PFSK-1 (cell line): ENCODE measurements around the gene CTBP2.

Source experiments
- FOXP2 ChIP-seq: optimal IDR thresholded peaks from 2 replicates; pipeline ENCODE3; 2011; ENCODE audit warnings: borderline replicate concordance, control low read depth, inconsistent platforms; ENCODE audit not compliant: insufficient read depth; ENCODE audit errors: extremely low read length, extremely low read depth
- POLR2AphosphoS5 ChIP-seq: IDR thresholded peaks from 2 replicates; pipeline ENCODE4 v1.6.1; 2012; ENCODE audit warnings: low read depth, mild to moderate bottlenecking, control low read depth, low read length, moderate library complexity
- REST ChIP-seq, 2 experiments: IDR thresholded peaks; 2 replicates each; pipeline versions ENCODE4 v1.6.1 to v1.8.0; 2011 to 2012; ENCODE audit warnings: low read depth in 2 of 2, low read length in 2 of 2, control low read depth in 1 of 2, inconsistent platforms in 1 of 2, mild to moderate bottlenecking in 1 of 2, moderate library complexity in 1 of 2; ENCODE audit not compliant: insufficient read depth in 1 of 2
- SIN3A ChIP-seq: IDR thresholded peaks from 2 replicates; pipeline ENCODE4 v1.6.1; 2012; ENCODE audit warnings: mild to moderate bottlenecking, low read length, moderate library complexity, borderline replicate concordance; ENCODE audit not compliant: insufficient read depth
- TAF1 ChIP-seq: IDR thresholded peaks from 2 replicates; pipeline ENCODE4 v1.6.1; 2012; ENCODE audit warnings: low read length, control low read depth, borderline replicate concordance; ENCODE audit not compliant: insufficient read depth

The CTBP2 gene

GRCh38 chr10:125079091-125079600 lies 81.2 kb downstream of the CTBP2 start:
- no peak for TF ChIP-seq SIN3A
- no peak for TF ChIP-seq POLR2AphosphoS5
- TF ChIP-seq REST (IDR thresholded peaks at IDR 0.05; ENCODE audit: insufficient read depth in 1 of 2, low read depth in 2 of 2, low read length in 2 of 2) = no peak
- no peak for TF ChIP-seq FOXP2
- TF ChIP-seq TAF1 = no peak

DNA sequence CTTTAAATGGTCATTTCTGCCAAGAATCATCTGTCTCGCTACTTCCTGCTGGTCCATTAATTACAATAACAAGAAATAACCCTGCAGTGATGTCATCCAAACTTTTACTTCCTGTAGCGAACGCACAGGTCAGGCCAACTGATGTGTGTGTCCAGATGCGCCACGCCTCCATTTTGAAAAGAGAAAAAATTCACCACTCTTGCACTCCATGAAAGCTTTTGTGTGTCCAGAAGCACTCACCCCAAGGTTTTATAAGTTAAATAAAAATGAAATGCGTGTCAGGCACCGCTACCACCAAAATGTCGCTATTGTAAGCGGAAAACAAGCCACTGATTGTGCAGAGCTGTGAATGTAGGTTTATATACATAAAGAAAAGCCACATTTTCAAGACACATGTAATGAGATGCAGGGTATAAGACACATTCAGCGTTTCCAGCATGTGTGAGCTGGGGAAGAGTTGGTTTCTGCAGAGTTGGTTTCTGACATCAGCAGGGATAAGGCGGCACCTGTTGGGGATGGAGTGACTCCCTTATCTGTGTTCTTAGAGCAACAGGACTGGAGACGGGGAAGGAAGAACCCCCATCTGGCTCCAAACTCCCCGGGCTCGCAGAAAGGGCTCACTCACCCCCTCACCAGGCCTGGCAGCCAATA lies 83.3 kb downstream of the CTBP2 start:
- TF ChIP-seq SIN3A = peak; percentile 82; the same call in 1 of the 2 replicates
- no peak for TF ChIP-seq REST (IDR thresholded peaks at IDR 0.05; ENCODE audit: insufficient read depth in 1 of 2, low read depth in 2 of 2, low read length in 2 of 2)

DNA sequence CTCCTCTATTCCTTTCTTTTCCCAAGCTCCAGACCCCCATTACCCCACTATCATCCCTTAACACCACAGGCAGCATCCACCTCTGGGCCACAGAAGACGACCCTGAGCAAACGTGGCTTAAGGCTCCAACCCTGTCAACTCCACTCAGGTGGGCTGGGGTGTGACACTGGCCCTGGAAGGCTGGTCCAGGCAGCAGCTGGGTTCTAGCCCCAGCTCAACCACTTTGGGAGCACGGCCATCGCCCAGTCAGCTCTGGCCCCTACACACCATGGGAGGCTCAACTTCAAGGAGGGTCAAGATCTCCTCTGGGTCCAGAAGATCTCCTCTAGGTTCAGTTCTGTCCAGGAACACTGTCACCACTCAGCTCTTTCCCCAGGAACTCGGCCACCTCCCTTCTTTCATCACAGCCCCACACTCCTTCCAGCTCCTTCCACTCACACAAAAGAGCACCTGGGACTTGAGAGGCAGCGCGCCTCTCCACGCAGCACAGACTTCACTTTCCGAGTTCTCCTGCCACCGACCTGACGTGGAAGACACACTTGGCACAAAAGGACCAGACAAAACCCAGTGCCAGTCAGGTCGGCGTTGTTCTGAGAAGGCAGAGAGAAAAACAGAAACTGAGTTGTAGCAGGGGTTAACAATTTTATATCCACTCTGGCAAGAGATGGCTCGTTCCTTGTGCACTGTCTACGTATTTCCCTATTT lies 84.1 kb downstream of the CTBP2 start:
- TF ChIP-seq REST (IDR thresholded peaks at IDR 0.05; ENCODE audit: insufficient read depth in 1 of 2, low read depth in 2 of 2, low read length in 2 of 2) = no peak
- TF ChIP-seq POLR2AphosphoS5 = no peak
- no peak for TF ChIP-seq TAF1
- TF ChIP-seq FOXP2 = no peak
- no peak for TF ChIP-seq SIN3A

DNA sequence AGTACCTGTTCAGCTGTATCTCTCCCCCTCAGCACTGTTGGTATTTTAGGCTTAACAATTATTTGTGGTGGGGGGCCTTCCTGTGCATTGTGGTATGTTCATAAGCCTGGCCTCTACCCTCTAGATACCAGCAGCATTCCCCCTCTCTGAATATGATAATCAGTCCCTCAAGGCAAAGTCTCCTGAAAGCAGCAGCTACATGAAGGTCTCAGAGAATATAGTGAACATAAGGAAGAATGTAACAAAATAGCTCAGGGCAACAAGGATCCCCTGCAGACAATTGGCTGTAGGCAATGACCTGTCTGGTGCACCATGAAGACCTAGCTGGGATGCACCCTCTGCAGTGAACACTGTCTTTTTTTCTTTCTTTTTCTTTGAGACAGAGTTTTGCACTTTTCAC lies 86.4 kb downstream of the CTBP2 start:
- TF ChIP-seq REST (IDR thresholded peaks at IDR 0.05; ENCODE audit: insufficient read depth in 1 of 2, low read depth in 2 of 2, low read length in 2 of 2) (no peak), SIN3A (no peak)

DNA sequence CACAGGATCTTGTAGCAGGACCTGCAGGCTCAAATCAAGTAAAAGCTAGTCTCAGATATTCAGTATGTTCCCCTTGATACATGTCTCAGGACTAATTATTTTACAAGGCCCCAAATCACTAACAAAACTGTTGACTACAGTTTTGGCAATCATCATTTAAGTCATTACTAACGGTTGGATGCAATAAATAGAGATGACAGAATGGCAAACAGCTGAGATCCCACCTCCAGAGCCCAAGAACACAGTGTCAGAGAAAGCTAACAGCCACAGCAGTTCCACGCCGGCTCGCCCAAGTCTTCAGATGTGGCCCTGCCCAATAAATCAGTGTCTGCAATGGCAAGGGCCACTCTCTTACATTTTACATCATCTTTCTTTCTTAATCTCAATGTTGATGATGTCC lies 87.6 kb downstream of the CTBP2 start:
- TF ChIP-seq FOXP2 (no peak), SIN3A (no peak)

- TF ChIP-seq POLR2AphosphoS5 = no peak
Measured at GRCh38 chr10:125071008-125071407, 89.4 kb downstream of the CTBP2 start.
